ENCODE data around the gene EFEMP1. TPM values are rescaled to one million over a fixed set of nuclear protein-coding genes. Genes with fewer than 3 reads are reported as not detected.

EFEMP1 gene
- total RNA-seq, 1 experiment from 2014 or later = 24.0 TPM

- no peak overlapping the region for H3K27ac Mint-ChIP-seq
- no peak for DNase-seq (ENCODE audit: low spot score)
- no peaks in the 10 kb centered on the region for H3K27me3 Mint-ChIP-seq (ENCODE audit: low read depth)
- TF ChIP-seq AR (CRISPR knock-in tag; IDR thresholded peaks at IDR 0.05) = no peak
- no peak for TF ChIP-seq ZNF138 (CRISPR knock-in tag; conservative IDR thresholded peaks at IDR 0.05)
- no peak for TF ChIP-seq ZBTB21 (CRISPR knock-in tag; IDR thresholded peaks at IDR 0.05; ENCODE audit: borderline replicate concordance)
- no peak for TF ChIP-seq ZNF416 (CRISPR knock-in tag; IDR thresholded peaks at IDR 0.05)
- no peaks in the 10 kb centered on the region for H3K4me1 Mint-ChIP-seq
- no peak for ATAC-seq
- ChIA-PET CTCF (no interaction called here), POLR2A (interaction anchor here (0.6 kb wide), 1 partner anchor 13 kb away, joined by 4 read pairs; no protein-coding TSS in a partner anchor)
- no peak overlapping the region for H3K4me3 Mint-ChIP-seq
- H3K36me3 Mint-ChIP-seq = no peaks in the 10 kb centered on the region
- H3K9me3 Mint-ChIP-seq = no peaks in the 10 kb centered on the region
Observed at GRCh38 chr2:55914786-55915185, 8.8 kb downstream of the EFEMP1 start.

- Mint-ChIP-seq H3K27me3 (ENCODE audit: low read depth) (no peaks in the 10 kb centered on the region), H3K4me1 (no peaks in the 10 kb centered on the region), H3K27ac (no peak overlapping the region), H3K9me3 (no peaks in the 10 kb centered on the region), H3K4me3 (no peak overlapping the region), H3K36me3 (no peaks in the 10 kb centered on the region)
- CTCF ChIA-PET = no interaction called here
- POLR2A ChIA-PET = no interaction called here
- DNase-seq (ENCODE audit: low spot score) (no peak), ATAC-seq (no peak)
- no peak for TF ChIP-seq CREB1 (CRISPR knock-in tag; IDR thresholded peaks at IDR 0.05)
- no peak for TF ChIP-seq ZNF423 (CRISPR knock-in tag; IDR thresholded peaks at IDR 0.05)
- TF ChIP-seq NFYB (CRISPR knock-in tag; conservative IDR thresholded peaks at IDR 0.05; ENCODE audit: low read depth) = no peak
- TF ChIP-seq ELF4 (CRISPR knock-in tag; IDR thresholded peaks at IDR 0.05; ENCODE audit: low read depth) = no peak
- TF ChIP-seq ZNF281 (CRISPR knock-in tag; IDR thresholded peaks at IDR 0.05) = no peak
- TF ChIP-seq ZNF138 (CRISPR knock-in tag; conservative IDR thresholded peaks at IDR 0.05) = no peak
- TF ChIP-seq CTCF (IDR thresholded peaks at IDR 0.05) = no peak
- no peak for TF ChIP-seq ZBTB43 (CRISPR knock-in tag; IDR thresholded peaks at IDR 0.05)
- TF ChIP-seq E2F5 (CRISPR knock-in tag; IDR thresholded peaks at IDR 0.05) = no peak
- TF ChIP-seq RELA (CRISPR knock-in tag; IDR thresholded peaks at IDR 0.05; ENCODE audit: borderline replicate concordance) = no peak
- TF ChIP-seq FOXP4 (CRISPR knock-in tag; IDR thresholded peaks at IDR 0.05) = no peak
- TF ChIP-seq ZNF416 (CRISPR knock-in tag; IDR thresholded peaks at IDR 0.05) = no peak
- TF ChIP-seq ZNF317 (CRISPR knock-in tag; IDR thresholded peaks at IDR 0.05; ENCODE audit: borderline replicate concordance, low read depth) = no peak
- no peak for TF ChIP-seq ARID4B (CRISPR knock-in tag; IDR thresholded peaks at IDR 0.05; ENCODE audit: borderline replicate concordance)
Observed at GRCh38 chr2:55912926-55913325, 10.7 kb downstream of the EFEMP1 start.

Data from WTC11 (cell line).